Measurements from ENCODE around the gene KLHL14. TPM values are rescaled to one million over a fixed set of nuclear protein-coding genes. Genes with fewer than 3 reads are reported as not detected.
A peak's percentile ranks its signal among the peaks of the same experiment; 100 is the strongest.

The KLHL14 gene
- total and polyA plus RNA-seq, 2 of the 13 experiments (the other 11 are each of a cell fraction or from before 2014, with no cell fraction given), result 16.0 to 41.8 TPM

- BruUV-seq (replicated peaks), result no TSS peak
- Histone ChIP-seq H3K27ac (ENCODE audit: extremely low read length, insufficient read depth, low read length) (no peak overlapping the region), H3K9ac (ENCODE audit: insufficient read depth, low read depth, low read length) (no peak overlapping the region), H3K4me2 (ENCODE audit: low read depth, low read length) (no peak overlapping the region), H3K4me3 (replicated peaks in 1 of 3; ENCODE audit: insufficient read depth in 1 of 3, low read depth in 2 of 3, low read length in 3 of 3) (no peak overlapping the region), H3K36me3 (replicated peaks in 1 of 2; ENCODE audit: control insufficient read depth in 1 of 2, insufficient read depth in 2 of 2, low read length in 2 of 2) (peaks cover 4 to 27% of the 10 kb centered on the region in 2 experiments; a peak in 3 of 5 replicates), H3K79me2 (ENCODE audit: insufficient read depth, low read length) (no peaks in the 10 kb centered on the region), H3K9me3 (ENCODE audit: low read length) (no peaks in the 10 kb centered on the region), H4K20me1 (ENCODE audit: insufficient read depth, low read length) (no peaks in the 10 kb centered on the region), H3K4me1 (ENCODE audit: insufficient read depth, low read length) (peaks cover 14% of the 10 kb centered on the region), H2AFZ (ENCODE audit: low read length) (no peak overlapping the region), H3K27me3 (ENCODE audit: control insufficient read depth in 1 of 2, insufficient read depth in 2 of 2, low read length in 2 of 2) (no peaks in the 10 kb centered on the region)
- in situ Hi-C loops (cut with HindIII; ENCODE audit: extremely low pct_ligation_motif_present, low pct_unique_long_range_greater_than_20kb), result no loop called here
- DNase-seq (ENCODE audit: low spot score) (no peak), ATAC-seq (no peak), FAIRE-seq (no peak)
- TF ChIP-seq ZBTB40 (IDR thresholded peaks at IDR 0.05) (peak; percentile 45; the same call in 1 of the 2 replicates), ZBTB40 (CRISPR knock-in tag; IDR thresholded peaks at IDR 0.05) (peak; percentile 92), ZFP36L2 (CRISPR knock-in tag; IDR thresholded peaks at IDR 0.05) (no peak)
- CTCF ChIA-PET (ENCODE audit: low intra/inter-chr PET ratio, low total read pairs), result no interaction called here
- POLR2A ChIA-PET, result no interaction called here
- WGBS (ENCODE audit: low lambda C conversion rate), result 100% methylated on average over 1 of the region's 1 CpG
- intact Hi-C loops (cut with micrococcal nuclease; ENCODE audit: unreplicated experiment), result no loop called here
These were observed 60.0 kb downstream of the KLHL14 start for GRCh38 chr18:32712860-32713259.

Data from HepG2 (cell line).